Measurements from ENCODE around the gene UBALD1.

DNA sequence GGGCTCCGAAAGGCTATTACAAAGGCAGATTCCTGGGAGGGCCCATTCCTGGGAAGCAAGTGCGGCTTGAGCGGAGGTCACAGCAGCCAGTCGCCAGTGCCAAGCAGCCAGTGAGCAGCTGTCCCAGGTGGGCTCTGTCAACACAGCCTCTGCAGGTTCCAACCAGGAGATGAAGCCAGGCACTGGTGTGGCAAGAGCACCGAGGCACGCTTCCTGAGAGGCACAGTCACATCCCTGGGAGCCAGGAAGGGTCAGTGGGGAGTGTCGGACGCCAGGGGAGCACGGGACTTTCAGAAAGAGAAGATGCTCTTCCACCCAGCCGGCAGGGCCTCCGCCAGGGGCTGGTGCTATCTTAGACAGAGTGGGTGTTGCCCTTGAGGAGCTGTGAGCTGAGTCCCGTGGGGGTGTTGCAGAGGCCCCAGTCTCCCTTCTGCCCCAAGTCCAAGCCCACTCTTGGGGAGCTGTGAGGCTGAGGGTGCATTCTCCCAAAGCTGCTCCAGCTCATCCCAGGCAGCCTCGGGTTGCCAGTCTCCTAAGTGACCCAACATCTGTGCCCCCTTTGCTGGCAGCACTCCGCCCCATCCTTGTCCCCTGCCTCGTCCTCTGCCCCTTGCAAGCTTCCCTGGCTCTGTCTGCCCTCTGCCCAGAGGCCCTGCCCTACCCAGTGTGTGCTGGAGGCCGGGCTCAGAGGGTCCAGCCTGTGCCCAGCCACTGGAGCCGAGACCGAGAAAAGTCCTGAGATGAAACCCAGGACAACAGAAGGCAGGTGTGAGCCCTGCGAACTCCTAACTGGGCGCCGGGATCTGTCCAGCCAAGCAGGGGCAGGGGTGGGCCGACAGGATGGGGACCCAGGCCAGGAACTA is 6.6 kb downstream of the UBALD1 start:
- TF ChIP-seq, protein P1, sequence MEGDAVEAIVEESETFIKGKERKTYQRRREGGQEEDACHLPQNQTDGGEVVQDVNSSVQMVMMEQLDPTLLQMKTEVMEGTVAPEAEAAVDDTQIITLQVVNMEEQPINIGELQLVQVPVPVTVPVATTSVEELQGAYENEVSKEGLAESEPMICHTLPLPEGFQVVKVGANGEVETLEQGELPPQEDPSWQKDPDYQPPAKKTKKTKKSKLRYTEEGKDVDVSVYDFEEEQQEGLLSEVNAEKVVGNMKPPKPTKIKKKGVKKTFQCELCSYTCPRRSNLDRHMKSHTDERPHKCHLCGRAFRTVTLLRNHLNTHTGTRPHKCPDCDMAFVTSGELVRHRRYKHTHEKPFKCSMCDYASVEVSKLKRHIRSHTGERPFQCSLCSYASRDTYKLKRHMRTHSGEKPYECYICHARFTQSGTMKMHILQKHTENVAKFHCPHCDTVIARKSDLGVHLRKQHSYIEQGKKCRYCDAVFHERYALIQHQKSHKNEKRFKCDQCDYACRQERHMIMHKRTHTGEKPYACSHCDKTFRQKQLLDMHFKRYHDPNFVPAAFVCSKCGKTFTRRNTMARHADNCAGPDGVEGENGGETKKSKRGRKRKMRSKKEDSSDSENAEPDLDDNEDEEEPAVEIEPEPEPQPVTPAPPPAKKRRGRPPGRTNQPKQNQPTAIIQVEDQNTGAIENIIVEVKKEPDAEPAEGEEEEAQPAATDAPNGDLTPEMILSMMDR (optimal IDR thresholded peaks at IDR 0.05 in 1 of 3, IDR thresholded peaks at IDR 0.05 in 1 of 3, conservative IDR thresholded peaks at IDR 0.05 in 1 of 3; ENCODE audit: extremely low read depth in 1 of 3, insufficient read depth in 2 of 3, low read length in 3 of 3), result no peak
- no peak for TF ChIP-seq EZH2 (IDR thresholded peaks at IDR 0.05; ENCODE audit: low read length)
